Pancreas (tissue), 10 donors: ENCODE data around the gene COLEC11. TPM values are rescaled to one million over a fixed set of nuclear protein-coding genes. Genes with fewer than 3 reads are reported as not detected.

Experiments
- ATAC-seq, 4 donors: fragments of 200-7000 bp; cut with Tn5 transposase; one replicate each; pipeline versions ENCODE4 v1.8.0 to v1.9.1; 2020; ENCODE audit warnings: mild to moderate bottlenecking in 4 of 4, moderate library complexity in 4 of 4
- DNase-seq, 6 donors: peaks; one replicate each; pipeline ENCODE4 v3.0.0-alpha.2; 2020
- FAIRE-seq: peaks from 2 replicates; lab custom pipeline; 2012; peaks lifted over from hg19 to GRCh38; lab: Jason Lieb, UNC
- H3K27ac ChIP-seq, 4 donors: fragments of 200-600 bp; sonication (generic); 1 replicate in 3 of 4; 2 replicates in 1 of 4; pipeline versions ENCODE4 v1.5.0 to v1.8.0; 2020
- H3K27me3 ChIP-seq, 4 donors: fragments of 200-600 bp; one replicate each; pipeline ENCODE4 v1.8.0; 2021
- H3K36me3 ChIP-seq, 3 donors: fragments of 200-600 bp; sonication (generic) in 1 of 3; one replicate each; pipeline versions ENCODE4 v1.5.0 to v1.8.0; 2020 to 2021
- H3K4me1 ChIP-seq, 3 donors: fragments of 200-600 bp; one replicate each; pipeline ENCODE4 v1.8.0; 2021
- H3K4me3 ChIP-seq, 4 donors: fragments of 200-600 bp; sonication (generic) in 2 of 4; one replicate each; pipeline versions ENCODE4 v1.5.0 to v1.8.0; 2020 to 2021
- H3K9me3 ChIP-seq, 4 donors: fragments of 200-600 bp; one replicate each; pipeline ENCODE4 v1.8.0; 2021
- CTCF ChIP-seq, 4 donors: fragments of 200-600 bp; sonication (generic) in 3 of 4; IDR thresholded peaks; one replicate each; pipeline versions ENCODE4 v1.5.0 to v1.8.0; 2021; ENCODE audit warnings: antibody characterized with exemption in 4 of 4
- WGBS, 2 donors: extraction: QIAGEN DNeasy Blood & Tissue Kit; methylation state at CpG; one replicate each; pipeline ENCODE4 v1.1.7; 2013; 5-methylcytosine and 5-hydroxymethylcytosine counted together
- intact Hi-C, 3 donors: fragments of 100-400 bp; cut with DNase I; formaldehyde crosslinking; loops; one replicate each; pipeline versions ENCODE4 v1.11.1 to v1.14.2; 2022
- polyA plus RNA-seq, 2 donors: library from polyadenylated mRNA; stranded (reverse); fragments of 200-250 nt; gene quantifications; one replicate each; pipeline ENCODE4 v1.2.3, GENCODE V29; 2013
- total RNA-seq, 6 donors: library from RNA; stranded (reverse); fragmentation: NEBNext Ultra II Directional in 4 of 6; extraction: Animal tissue kit (Norgen Biotek cat#: 25700) in 4 of 6; gene quantifications; one replicate each; pipeline versions ENCODE4 v1.2.1 to v1.2.4, GENCODE V29; 2021 to 2023
- donor health status: healthy with polysubstance abuse.
- donor health status: DM: no; HTN: no; CAD: no; lungs with moderate emphysema.
- donor health status: DM: no; HTN: no; CAD: no.
- donor health status: control.
- donor health status: control.
- donor health status: Bipolar disorder and iron deficiency.
- donor health status: DM: yes; HTN: yes; CAD: no.
- donor health status: DM: no; HTN: no; CAD: no.
- donor health status: DM: no; HTN: no; CAD: no.
- donor health status: DM: yes; HTN: yes; CAD: no.

Gene COLEC11
- total and polyA plus RNA-seq, 8 donors = 2.0 to 11.9 (median 3.5) TPM

DNA sequence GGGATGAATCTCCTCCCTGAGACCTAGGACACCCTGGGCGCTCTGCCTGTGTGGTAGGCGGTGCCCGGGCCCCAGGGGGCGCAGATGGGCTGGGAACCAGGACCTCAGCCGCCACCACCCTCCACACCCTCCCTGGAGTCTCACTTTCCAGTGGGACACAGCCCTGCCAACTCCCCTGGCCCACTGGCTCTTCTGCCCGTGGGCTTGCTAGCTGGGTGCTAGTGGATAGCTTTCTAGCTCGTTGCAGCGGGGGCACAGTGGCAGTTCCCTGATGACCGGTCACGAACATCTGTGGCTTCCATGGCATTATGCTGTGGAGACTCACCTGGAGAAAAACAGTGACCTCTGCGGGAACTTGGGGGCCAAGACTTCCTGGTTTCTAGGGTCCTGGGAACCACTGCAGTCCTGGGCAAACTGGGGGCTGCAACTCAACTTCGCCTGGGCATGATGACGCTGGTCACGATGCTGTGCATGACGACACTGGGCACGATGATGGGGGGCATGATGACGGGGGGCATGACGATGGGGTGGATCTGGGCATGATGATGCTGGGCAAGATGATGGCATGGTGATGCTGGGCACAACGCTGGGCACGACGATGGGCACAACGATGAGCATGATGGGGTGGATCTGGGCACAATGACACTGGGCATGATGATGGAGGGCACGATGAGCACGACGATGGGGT lies 32.0 kb downstream of the COLEC11 start:
- Histone ChIP-seq H3K27ac (no peak overlapping the region), H3K36me3 (no peaks in the 10 kb centered on the region), H3K27me3 (no peaks in the 10 kb centered on the region), H3K9me3 (no peaks in the 10 kb centered on the region), H3K4me3 (no peak overlapping the region), H3K4me1 (no peaks in the 10 kb centered on the region)
- DNase-seq = peak in 1 of 6 donors; percentile 33
- no peak for FAIRE-seq
- intact Hi-C loops = no loop called here
- WGBS, 2 donors = 75 to 90% methylated on average over 25 of the region's 25 CpGs
- ATAC-seq = no peak
- no peak for TF ChIP-seq CTCF (IDR thresholded peaks at IDR 0.05)

DNA sequence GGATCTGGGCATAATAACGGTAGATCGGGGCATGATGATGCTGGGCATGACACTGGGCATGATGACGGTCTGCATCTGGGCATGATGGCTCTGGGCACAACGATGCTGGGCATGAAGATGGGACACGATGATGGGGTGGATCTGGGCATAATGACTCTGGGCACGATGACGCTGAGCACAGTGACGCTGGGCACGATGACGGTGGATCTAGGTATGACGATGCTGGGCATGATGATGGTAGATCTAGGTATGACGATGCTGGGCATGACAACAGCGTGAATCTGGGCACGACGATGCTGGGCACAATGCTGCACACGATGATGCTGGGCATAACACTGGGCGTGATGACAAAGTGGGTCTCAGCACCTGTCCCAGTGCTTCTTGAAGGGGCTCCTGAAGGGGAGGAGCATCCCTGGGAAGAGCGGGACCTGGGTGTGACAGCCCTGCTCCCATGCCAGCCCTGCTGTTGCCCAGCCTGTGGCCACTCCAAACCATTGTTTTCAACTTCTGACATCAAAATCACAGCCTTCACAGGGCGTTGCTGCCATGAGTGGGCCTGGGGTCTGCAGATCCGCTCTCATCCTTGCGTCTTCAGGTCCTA lies 32.7 kb downstream of the COLEC11 start:
- DNase-seq = peak in 1 of 6 donors; percentile 13
- intact Hi-C loops = no loop called here

DNA sequence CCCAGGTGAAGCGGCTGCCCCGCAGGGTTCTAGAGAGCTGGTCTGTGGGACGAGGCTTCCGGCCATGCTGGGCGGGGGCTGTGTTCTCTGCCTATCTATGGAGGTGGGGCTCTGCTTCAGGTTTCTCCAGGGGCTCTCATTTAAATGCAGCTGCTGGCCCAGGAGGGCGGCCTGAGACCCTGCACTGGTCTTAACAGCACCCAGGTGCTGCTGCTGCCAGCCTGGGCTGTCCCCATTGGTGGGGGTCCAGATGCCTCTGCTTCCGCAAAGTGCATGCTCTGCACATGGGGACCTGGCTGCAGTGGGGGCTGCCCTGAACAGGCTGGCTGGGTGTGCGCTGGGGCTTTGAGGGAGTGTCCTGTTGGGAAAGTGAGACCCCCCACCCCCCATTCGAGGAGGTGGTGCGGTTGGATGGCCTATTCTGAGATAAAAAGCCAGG lies 33.3 kb downstream of the COLEC11 start:
- no peaks in the 10 kb centered on the region for H3K9me3 ChIP-seq
- no peaks in the 10 kb centered on the region for H3K36me3 ChIP-seq
- no peak for ATAC-seq
- no peaks in the 10 kb centered on the region for H3K27me3 ChIP-seq
- no peak for FAIRE-seq
- 77 to 89% methylated on average over 10 of the region's 10 CpGs for WGBS, 2 donors
- no peaks in the 10 kb centered on the region for H3K4me1 ChIP-seq
- no peak overlapping the region for H3K4me3 ChIP-seq
- no peak overlapping the region for H3K27ac ChIP-seq
- no peak for TF ChIP-seq CTCF (IDR thresholded peaks at IDR 0.05)
- intact Hi-C loops = no loop called here
- DNase-seq = peak in 1 of 6 donors; percentile 44

More for the DNA sequence above, 32.7 kb downstream of the COLEC11 start:
- no peaks in the 10 kb centered on the region for H3K27me3 ChIP-seq
- FAIRE-seq = no peak
- no peak overlapping the region for H3K27ac ChIP-seq
- WGBS, 2 donors = 81 to 95% methylated on average over 21 of the region's 21 CpGs
- no peaks in the 10 kb centered on the region for H3K9me3 ChIP-seq
- no peak for ATAC-seq
- TF ChIP-seq CTCF (IDR thresholded peaks at IDR 0.05) = no peak
- H3K4me1 ChIP-seq = no peaks in the 10 kb centered on the region
- H3K4me3 ChIP-seq = no peak overlapping the region
- no peaks in the 10 kb centered on the region for H3K36me3 ChIP-seq

- Histone ChIP-seq H3K27me3 (no peaks in the 10 kb centered on the region), H3K4me1 (no peaks in the 10 kb centered on the region), H3K36me3 (no peaks in the 10 kb centered on the region), H3K4me3 (no peak overlapping the region), H3K9me3 (no peaks in the 10 kb centered on the region), H3K27ac (no peak overlapping the region)
- TF ChIP-seq CTCF (IDR thresholded peaks at IDR 0.05) = no peak
- intact Hi-C loops = no loop called here
- no peak for FAIRE-seq
- ATAC-seq = no peak
- WGBS, 2 donors = 38 to 54% methylated on average over 12 of the region's 12 CpGs
- peak in 1 of 6 donors; percentile 44 for DNase-seq
These were observed 33.9 kb downstream of the COLEC11 start for GRCh38 chr2:3628800-3629199.

DNA sequence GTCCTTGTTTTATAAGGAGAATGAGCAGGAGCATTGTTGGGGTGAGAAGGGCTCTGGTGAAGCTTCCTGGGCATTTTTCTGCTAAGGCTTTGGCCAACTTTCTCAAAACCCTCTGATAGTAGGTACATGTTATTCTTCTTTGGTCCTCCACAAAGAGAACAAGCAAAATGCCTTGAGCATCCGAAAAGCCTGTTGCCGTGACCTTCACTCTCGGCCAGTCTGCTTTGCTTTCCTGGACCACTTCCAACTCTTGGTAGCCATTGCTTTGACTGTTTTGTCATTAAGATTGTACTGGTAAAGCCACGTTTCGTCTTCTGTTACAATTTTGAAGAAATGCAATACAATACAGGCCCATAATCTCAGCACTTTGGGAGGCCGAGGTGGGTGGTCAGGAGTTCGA lies 35.7 kb downstream of the COLEC11 start:
- DNase-seq = no peak
- no peak for TF ChIP-seq CTCF (IDR thresholded peaks at IDR 0.05)
- Histone ChIP-seq H3K9me3 (no peaks in the 10 kb centered on the region), H3K27me3 (no peaks in the 10 kb centered on the region), H3K36me3 (no peaks in the 10 kb centered on the region), H3K4me1 (no peaks in the 10 kb centered on the region), H3K4me3 (no peak overlapping the region), H3K27ac (no peak overlapping the region)
- intact Hi-C loops = no loop called here
- 67 to 80% methylated on average over 7 of the region's 7 CpGs for WGBS, 2 donors
- ATAC-seq = no peak
- FAIRE-seq = no peak
